Measurements from ENCODE around the gene JMJD8.

DNA sequence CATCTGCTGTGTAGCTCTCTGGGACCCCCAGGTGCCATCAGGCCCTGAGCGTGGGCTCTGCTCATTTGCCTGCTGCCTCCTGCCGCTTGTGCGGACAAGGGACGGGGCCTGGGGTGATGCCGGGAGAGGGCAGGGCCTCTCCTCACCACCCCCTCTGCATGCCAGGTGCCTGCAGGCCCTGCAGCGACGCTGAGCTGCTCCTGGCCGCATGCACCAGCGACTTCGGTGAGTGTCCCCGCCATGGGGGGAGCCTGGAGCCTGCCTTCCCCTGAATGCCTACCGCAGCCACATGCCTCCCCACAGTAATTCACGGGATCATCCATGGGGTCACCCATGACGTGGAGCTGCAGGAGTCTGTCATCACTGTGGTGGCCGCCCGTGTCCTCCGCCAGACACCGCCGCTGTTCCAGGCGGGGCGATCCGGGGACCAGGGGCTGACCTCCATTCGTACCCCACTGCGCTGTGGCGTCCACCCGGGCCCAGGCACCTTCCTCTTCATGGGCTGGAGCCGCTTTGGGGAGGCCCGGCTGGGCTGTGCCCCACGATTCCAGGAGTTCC, 32.7 kb upstream of the JMJD8 start:
- TF ChIP-seq, protein P1, sequence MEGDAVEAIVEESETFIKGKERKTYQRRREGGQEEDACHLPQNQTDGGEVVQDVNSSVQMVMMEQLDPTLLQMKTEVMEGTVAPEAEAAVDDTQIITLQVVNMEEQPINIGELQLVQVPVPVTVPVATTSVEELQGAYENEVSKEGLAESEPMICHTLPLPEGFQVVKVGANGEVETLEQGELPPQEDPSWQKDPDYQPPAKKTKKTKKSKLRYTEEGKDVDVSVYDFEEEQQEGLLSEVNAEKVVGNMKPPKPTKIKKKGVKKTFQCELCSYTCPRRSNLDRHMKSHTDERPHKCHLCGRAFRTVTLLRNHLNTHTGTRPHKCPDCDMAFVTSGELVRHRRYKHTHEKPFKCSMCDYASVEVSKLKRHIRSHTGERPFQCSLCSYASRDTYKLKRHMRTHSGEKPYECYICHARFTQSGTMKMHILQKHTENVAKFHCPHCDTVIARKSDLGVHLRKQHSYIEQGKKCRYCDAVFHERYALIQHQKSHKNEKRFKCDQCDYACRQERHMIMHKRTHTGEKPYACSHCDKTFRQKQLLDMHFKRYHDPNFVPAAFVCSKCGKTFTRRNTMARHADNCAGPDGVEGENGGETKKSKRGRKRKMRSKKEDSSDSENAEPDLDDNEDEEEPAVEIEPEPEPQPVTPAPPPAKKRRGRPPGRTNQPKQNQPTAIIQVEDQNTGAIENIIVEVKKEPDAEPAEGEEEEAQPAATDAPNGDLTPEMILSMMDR (IDR thresholded peaks at IDR 0.05): no peak
- TF ChIP-seq POLR2A (IDR thresholded peaks at IDR 0.05): no peak
- no peak for TF ChIP-seq EP300 (IDR thresholded peaks at IDR 0.05)

Data from ovary (tissue), 3 donors.